ENCODE measurements around the gene ITPRID2.
A peak's percentile ranks its signal among the peaks of the same experiment; 100 is the strongest.

The ITPRID2 gene

DNA sequence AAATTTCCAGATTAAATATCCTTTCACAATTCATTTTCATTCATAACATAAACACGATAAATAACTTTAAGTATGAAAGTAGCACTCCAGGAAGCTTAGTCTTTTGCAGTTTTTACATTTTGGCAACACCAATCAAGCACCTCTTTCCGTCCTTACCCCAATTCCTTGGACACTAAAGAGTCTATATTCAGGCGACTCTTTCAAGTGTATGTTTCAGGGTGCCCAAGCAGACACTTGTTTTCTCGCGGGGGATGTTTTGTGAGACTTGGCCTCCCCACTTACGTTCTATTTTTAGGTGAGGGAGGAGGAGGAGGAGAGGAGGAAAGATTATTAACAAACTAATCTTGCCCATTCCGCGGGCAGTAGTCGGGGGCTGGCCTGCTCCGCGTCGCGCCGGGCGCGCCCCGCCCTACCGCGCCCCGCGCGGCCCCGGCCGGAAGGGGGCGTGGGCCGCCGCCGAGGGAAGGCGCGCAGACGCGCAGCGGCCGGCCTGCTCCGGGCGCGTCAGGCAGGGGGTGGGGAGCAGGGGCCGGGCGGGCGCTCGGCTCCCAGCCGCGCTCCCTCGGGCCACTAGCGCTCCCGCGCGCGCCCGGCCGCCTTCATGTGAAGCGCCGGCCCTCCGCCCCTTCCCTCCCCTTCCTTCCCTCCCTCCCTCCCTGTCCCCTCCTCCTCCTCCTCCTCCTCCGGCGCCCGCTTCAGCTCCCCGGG lies at the start of gene ITPRID2:
ITPRID2 (plus strand) TSS at position 473 of the 708 bp plus-strand sequence. CDS start 337 bp downstream, outside the sequence.
- DNase-seq, result peak in 44 of 51 donors; percentile 13 to 91 (median 80)

- DNase-seq, result peak in 1 of 51 donors; percentile 45
These were observed 46.8 kb upstream of the ITPRID2 start for GRCh38 chr2:181844551-181845290.

DNA sequence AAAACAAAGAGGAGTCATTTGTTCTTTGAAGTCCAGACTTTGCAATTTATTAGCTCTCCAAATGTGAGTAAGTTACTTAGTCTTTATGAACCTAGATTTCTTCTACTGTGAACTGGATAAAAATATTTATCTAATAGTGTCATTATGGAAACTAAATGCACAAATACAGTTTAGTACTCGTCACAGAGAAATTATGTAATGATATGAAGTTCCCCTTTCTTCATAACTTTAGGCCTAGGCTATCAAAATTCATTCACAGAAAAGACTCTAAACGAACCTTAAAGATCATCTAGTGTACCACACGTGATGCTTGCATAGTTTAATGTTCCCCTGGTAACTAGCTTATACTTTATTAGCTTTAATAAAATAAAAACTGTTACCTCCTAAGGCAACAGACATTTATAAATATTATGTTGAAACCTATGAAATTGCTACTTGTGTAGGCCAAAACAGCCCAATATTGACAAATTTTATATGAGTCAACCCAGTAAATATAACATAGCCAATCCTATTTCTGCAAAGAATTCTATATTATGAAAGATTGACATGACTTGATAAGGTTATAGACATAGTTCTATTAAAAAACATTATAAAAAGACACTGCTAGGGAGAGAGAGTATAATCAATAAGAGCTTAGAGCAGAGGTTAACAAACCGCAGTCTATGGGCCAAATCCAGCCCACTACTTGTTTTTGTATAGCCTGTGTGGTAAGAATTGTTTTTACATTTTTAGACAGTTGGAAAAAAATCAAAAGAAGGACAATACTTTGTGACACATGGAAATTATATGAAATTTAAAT lies 44.9 kb upstream of the ITPRID2 start:
- no peak for DNase-seq

- no peak for DNase-seq
These were observed 44.4 kb upstream of the ITPRID2 start for GRCh38 chr2:181847198-181847556.

- DNase-seq, result peak in 1 of 51 donors; percentile 7
These were observed 43.8 kb upstream of the ITPRID2 start for GRCh38 chr2:181847702-181848101.

GRCh38 chr2:181848261-181848886 lies 43.2 kb upstream of the ITPRID2 start:
- no peak for DNase-seq

DNA sequence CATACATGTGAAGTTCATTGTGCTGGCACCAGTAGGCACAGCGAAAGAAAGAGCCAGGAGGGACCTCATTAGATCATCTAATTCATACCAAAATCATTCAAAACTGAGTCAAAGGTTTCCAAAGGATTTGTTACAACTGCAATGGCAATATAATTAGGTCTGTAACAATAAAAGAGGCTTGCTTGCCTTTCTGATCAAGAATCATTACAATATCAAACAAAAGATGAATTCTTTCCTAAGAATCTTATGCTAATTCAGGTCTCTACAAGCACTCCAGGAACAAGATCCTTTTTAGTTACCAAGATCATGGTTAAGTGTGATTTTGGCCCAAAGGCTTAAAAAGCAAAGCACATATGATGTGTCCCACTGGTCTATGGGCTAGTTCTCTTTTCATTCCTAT lies 41.9 kb upstream of the ITPRID2 start:
- no peak for DNase-seq

DNA sequence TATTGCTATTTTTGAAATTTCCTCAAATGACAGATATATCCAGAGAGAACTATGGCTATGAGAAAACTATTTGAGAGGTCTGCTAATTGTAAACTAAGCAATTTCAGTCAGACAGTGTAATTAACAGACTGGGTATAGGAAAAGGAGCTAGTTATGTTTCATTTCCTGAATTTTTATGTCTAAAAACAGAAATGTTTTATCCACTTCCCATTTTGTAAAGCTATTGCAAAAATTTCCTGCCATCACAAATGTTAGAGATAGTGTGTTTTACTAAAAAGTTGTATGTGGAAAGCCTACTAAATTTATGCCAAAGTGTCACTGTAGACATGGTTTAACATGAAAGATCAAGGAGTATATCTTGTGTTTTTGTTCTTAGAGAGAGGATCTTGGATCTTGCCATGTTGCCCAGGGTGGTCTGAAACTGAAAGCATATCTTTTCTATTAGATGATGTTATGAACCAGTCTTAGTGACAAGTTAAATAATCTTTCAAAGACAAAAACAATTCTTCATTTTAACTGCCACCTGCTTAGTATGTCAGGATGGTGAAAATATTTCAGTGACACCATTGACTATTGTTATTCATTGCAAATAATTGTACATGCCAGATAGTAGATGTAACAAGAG lies 40.5 kb upstream of the ITPRID2 start:
- DNase-seq, result no peak

DNA sequence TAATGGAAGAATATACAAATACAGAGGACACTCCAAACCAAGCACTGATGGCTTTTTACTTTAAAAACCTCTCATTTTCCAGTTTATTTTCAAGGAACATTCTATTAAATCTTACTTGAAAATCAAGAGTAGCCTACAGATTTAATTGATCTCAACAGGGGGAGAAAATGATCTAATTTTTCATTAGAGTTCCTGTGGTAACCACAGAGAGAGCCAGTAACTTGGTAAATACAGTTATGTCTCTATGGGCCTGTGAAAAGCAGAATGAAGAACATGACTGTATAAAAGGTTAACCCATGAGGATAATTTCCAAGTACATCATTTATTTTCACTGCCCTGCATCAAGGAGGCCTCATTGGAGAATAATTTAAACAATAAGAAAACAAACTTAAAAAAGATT lies 39.8 kb upstream of the ITPRID2 start:
- no peak for DNase-seq

GRCh38 chr2:181853696-181854095 lies 37.8 kb upstream of the ITPRID2 start:
- DNase-seq, result no peak

DNA sequence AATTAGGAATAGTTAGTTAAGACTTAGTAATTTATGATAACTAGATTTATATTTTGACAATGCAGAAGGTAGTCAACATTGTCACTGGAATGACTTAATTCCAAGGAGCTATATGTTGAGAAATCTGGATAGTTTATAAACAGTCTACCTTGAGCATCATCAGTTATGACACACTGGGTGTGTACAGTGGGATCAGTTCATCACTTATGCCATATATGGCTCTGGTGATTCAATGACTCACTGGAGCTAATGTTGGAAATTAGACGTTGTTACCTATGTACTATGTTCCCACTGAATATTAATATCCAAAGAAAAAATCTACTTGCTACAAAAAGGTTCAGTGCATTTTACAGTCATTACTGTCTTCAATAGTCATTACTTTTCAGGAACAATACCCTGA lies 34.0 kb upstream of the ITPRID2 start:
- no peak for DNase-seq

DNA sequence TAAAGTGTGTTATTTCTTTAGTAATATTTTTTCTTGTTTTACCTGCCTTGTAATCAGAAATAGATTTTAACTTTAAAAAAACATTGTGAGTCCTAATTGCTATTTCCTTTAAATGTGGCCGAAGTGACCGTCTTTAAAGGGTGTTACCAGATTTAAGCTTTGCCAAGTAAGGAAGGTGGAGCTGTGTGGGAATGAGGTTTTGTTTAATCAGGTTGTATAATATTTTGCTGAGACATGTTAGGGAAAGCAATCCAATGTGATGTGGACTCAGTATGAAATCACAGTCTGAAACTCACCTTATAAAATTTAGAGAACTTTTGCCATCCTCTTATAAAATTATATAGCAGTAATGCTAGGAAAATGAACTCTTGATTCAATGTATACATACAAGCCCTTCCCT lies 32.9 kb upstream of the ITPRID2 start:
- DNase-seq, result no peak

GRCh38 chr2:181859123-181859522 lies 32.4 kb upstream of the ITPRID2 start:
- DNase-seq, result no peak

- DNase-seq, result no peak
These were observed 31.7 kb upstream of the ITPRID2 start for GRCh38 chr2:181859803-181860202.

DNA sequence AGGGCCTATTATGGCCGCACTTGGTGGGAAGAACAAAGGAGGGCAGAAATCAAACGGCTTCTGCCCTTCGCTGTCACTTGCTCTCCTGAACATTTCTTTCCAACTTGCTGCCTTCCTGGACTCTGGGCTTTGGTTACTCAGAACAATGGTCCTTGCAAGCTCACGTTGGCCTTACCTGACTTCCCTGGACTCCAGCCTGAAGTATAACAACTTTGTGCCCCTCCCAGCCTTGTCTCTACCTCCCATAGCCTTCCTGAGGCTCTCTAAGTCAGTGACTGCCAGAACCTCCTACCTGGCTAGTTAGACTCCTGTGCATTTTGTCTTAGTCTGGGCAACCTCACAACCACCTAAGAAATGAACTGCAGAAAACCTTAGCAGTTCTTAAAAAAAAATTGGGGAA lies 30.2 kb upstream of the ITPRID2 start:
- DNase-seq, result no peak

GRCh38 chr2:181862583-181863281 lies 28.8 kb upstream of the ITPRID2 start:
- DNase-seq, result no peak

GRCh38 chr2:181872178-181872577 lies 19.4 kb upstream of the ITPRID2 start:
- no peak for DNase-seq

- DNase-seq, result no peak
These were observed 14.9 kb upstream of the ITPRID2 start for GRCh38 chr2:181876614-181877063.

DNA sequence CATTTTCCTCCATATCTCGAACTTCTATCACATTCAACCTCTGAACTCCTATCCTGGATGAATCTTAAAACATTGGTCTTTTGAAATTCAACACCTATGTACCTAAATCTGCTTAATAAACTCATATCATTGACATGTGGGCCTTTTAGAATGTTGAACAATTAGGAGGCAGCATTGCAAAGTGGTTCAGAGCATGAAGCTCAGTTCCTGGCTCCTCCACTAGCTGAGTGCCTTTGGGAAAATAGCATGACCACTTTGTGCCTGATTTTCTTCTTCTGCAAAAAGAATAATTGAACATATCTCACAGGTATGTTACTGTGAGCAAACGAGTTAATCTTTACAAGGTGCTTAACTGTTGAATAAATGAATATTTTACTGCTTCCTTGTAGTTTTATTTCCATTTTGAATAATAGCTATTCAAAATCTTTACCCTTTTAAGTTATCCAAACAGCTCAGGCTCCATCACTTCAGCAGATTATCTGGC lies 14.3 kb upstream of the ITPRID2 start:
- no peak for DNase-seq

DNA sequence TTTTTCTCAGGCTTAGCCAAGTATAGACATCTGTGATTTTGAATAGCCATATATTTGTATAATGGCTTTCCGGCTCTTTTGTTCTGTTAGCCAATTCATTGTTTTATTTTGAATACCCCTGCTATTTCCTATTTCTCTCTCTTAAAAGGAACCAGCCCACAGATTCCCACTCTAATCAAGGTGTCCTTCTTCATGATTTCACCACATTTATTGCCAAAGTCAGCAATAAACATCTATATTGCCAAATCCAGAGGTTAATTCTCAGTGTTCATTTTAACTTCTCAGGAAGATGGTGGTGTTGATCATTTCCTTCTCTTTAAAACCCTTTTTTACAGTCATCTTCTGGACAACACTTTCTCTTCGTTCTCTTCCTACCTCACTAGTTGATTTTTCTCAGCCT lies 13.1 kb upstream of the ITPRID2 start:
- no peak for DNase-seq

Measured in hypothalamus (tissue), 51 donors.